HG03095 (cell line): Measurements from ENCODE around the gene ESAM.

Experiments used
- ATAC-seq: cut with Tn5 transposase; IDR thresholded peaks from one replicate; pipeline ENCODE4 v1.9.1; 2021; ENCODE audit warnings: moderate library complexity; ENCODE audit not compliant: unreplicated experiment

Gene ESAM

DNA sequence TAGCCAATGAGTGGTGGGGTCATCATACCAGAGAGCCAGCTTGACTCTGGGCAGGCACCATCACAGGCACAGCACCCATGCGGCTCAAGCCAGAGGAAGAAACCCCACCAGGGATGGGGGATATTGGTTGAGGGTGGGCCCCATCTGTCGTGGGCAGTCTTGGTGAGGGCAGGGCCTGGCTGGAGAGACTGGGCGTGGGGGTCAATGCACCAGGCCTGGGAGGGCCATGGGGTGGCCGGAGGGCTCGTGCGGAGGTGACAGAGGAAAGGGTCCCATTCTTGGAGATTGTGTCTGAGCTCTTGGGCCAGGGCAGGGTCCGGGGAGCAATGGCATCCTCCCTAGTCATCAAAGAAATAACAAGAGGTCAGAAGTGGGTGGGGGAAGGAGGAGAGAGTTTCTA, 8.5 kb downstream of the ESAM start:
- ATAC-seq = no peak

DNA sequence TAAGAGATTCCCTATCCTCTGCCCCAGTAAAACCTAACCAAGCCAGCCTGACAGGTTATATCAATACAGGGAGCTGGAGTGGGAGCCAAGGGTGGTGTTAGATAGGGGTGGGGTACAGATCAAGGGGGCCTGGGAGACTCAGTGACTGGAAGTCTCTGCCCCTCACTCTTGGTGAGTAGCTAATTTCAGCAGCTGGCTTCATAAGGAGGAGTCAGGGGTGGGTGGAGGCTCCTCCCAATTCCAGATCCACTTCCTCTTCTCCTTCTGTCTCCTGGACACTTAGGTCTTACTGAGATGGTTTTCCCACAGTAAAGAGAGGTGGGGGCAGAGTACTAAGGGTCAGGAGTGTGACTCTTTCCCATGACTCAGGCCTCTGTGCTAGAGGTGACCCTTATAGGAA, 8.9 kb downstream of the ESAM start:
- ATAC-seq = no peak

- no peak for ATAC-seq
These were observed 9.5 kb downstream of the ESAM start for GRCh38 chr11:124752471-124753102.

DNA sequence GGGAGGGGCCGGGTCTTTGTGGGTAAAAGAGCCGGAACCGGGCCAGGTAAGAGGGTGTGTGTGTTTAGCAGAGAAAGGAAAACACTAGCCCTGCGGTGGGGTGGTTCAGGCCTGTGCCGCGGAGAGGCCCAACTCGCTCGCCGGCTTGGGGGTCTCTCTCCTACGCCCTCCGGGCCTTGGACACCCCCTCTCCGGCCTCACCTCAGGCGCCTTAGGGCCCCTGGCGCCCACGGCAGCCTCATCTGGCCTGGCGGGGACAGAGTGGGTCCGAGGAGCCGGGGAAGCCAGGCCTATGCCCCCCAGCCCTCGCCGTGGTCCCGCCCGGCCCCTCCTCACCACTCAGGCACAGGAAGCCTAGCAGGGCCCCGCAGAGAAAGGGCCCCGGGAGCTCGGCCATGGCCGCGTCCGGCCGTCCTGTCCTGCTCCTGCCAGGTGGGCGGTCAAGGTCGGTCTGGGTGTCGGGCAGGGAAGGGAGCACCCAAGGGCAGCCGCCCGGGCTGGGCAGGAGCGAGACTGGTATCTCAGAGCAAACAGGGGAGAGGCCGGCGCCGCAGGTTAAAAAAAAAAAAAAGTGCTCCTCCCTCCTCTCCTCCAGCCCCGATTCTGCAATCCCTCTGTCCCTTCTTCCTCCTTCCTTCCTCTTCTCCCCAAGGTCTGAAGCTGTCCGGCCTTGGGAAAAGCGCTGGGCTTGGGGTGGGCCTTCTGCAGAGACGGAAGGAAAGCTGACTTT, 10.2 kb downstream of the ESAM start, which contains the start of gene VSIG2:
Gene VSIG2 (minus strand): TSS at position 515 of the 730 bp plus-strand sequence. CDS start 118 bp downstream, at position 397.
- ATAC-seq = no peak

- ATAC-seq = no peak
These were observed 10.7 kb downstream of the ESAM start for GRCh38 chr11:124751391-124751740.

- no peak for ATAC-seq
These were observed 12.2 kb downstream of the ESAM start for GRCh38 chr11:124749912-124750311.

GRCh38 chr11:124748481-124749343, 13.4 kb downstream of the ESAM start:
- no peak for ATAC-seq

DNA sequence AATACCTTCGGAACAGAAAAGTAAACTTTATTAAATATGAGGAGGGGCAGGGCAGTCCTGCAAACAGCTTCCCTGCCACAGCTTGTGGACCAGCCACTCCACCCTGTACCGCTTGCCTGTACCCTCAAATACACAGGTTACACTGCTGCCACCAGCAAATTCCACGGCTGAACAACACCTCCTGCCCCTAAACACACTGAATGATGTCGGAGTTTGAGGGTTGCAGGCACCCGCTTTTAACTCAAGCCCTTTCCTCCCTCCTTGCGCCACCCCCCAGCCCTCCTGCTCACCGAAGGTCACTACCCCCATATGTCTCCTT, 14.0 kb downstream of the ESAM start:
- ATAC-seq = no peak

DNA sequence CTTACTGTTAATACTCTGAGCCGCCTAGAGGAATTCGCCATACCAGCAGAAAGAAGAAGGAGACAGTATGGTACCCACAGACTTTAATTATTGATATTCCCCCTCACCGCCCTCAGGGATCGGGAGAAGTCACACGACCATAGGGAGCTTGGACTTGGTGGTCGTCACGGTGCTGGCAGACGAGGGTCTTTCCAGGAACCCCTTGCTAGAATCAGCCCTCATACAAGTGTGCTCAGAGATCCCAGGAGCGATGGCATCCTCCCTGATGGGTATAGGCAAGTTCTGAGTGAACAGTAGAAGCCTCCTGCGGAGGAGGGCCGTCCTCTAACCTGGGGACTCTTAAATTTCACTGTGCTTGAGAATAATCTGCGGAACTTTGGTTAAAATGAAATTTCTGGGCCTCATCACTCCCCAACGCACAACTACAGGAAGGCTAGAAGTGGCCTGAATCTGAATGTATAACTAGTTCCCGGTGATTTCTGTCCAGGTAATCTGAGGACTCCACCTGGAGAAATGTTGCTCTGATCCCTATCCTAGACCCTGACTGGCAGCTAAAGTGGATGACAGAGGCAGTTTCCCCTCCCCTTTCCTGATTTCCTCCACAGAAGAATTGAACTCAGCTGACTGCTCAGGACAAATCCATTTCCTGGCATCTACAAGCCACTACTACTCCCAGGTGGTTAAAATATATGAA, 14.5 kb downstream of the ESAM start:
- no peak for ATAC-seq

- peak; percentile 89 for ATAC-seq
These were observed 15.4 kb downstream of the ESAM start for GRCh38 chr11:124746621-124747243.

GRCh38 chr11:124745835-124746620, 16.1 kb downstream of the ESAM start:
- peak; percentile 16 for ATAC-seq

GRCh38 chr11:124745270-124745834, 16.7 kb downstream of the ESAM start:
- ATAC-seq = no peak

DNA sequence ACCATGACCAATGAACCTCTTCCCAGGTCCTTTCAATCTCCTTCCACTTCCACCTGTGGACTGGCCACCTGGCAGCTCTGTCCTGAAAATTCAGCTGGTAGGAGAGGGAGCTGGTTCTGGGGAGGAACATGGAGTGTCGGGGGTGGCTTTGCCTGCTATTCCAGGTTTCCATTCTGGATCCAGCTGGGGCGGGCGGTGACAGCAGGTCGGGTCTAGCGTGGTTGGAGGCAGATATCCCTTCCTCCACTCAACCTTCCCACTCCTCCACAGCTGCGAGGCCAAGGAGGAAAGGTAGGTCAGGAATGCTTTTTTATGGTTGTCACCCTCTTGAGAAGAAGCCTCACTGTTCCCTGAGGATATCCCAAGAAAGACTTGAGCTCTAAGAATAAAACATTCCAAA, 19.0 kb downstream of the ESAM start:
- no peak for ATAC-seq

GRCh38 chr11:124742555-124742954, 19.5 kb downstream of the ESAM start:
- ATAC-seq = no peak

GRCh38 chr11:124740277-124740882, 21.7 kb downstream of the ESAM start:
- ATAC-seq = peak; percentile 28

DNA sequence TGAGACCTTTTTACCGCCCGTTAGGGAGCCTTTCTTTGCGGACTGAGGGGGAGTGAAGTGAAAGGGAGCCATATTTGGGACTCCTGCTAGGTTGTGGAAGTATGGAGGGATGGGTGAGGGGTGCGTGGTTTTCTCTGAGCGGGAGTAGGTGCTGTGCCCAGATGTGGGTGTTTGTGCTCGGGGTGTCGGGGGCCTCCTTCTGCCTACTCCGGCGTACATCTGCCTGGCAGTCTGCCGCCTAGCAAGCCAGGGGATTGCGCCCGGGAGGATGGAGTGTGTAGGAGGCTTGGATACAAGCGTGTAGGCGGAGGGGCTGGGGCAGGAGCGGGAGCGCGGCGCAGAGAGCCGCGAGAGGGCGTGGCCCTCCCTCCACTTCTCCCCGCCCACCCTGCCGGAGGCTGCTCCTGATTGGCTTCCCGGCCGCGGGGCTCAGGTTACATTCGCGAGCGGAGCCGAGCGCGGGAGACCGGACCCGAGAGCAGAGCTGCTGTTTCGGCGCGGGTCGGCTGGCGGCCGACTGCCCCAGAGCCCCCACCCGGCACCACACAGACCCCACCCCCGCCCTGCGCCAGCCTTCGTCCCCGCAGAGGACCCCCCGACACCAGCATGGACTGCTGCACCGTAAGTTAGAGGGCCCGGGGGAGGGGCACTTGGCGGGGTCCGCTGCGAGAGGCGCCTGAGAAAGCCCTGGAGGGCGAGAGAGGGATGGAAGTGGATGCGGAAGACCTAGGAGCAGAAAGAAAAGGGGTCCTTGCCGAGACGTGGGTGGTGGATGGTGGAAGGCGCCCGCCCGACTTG, 22.4 kb downstream of the ESAM start, which contains the start of gene NRGN:
Gene NRGN (plus strand): TSS at position 464 of the 798 bp plus-strand sequence. CDS start 143 bp downstream, at position 607.
- peak; percentile 98 for ATAC-seq

DNA sequence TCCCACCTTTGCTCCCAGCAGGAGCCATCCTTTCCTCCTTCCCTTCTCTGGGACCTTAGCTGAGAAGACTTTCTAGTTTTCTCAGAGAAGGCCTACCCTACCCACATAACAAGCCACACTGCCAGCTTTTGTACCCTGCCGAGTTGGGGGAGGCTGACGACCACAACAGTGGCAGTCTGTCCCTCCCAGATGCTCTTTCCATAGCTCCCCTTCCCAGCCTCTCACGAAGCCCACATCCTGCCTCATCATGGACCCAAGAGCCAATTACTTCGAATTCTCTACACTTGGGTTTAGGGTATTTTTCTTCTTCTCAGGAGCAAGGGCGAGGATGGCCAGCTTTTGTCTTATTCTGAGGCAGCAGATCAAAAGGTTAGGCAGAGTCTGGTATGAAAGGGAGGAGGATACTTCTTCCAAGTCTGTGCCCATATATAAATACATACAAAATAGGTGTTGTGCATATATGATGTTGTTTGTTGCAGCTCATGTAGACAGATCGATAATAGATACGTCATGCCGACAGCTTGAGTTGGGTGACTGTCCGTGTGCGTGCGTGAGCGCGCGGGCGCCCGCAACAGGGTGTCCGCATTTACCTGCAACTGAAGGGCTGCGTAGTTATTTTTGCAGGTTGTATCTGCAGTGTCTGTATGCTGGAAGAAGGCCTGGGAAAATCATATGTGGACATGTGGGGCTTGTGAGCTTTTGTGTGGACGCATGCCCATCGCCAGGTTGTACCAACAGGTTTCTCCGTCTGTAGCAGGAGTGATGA, 23.2 kb downstream of the ESAM start:
- no peak for ATAC-seq
